Endothelial cell of umbilical vein (primary cell): ENCODE measurements around the gene TEX35. TPM values are rescaled to one million over a fixed set of nuclear protein-coding genes. Genes with fewer than 3 reads are reported as not detected.

ENCODE experiments used
- BruUV-seq: library from RNA; stranded (reverse); fragments of 400-500 nt; replicated peaks from 2 replicates; lab custom pipeline; 2021; lab: Mats Ljungman, UMichigan
- CTCF ChIA-PET: fragments of 300-600, 350-600 bp; sonication (Branson Sonifier 250); formaldehyde crosslinking; loops from one replicate; lab custom pipeline; 2021; ENCODE audit warnings: antibody characterized with exemption, inconsistent platforms; lab: Charles Lee
- POLR2A ChIA-PET: fragments of 300-600, 350-600 bp; sonication (Branson Sonifier 250); formaldehyde crosslinking; loops from one replicate; lab custom pipeline; 2021; ENCODE audit warnings: antibody characterized with exemption, inconsistent platforms; lab: Charles Lee
- DNase-seq: peaks from one replicate; pipeline ENCODE4 v3.0.0-alpha.2; 2011; ENCODE audit warnings: low read depth, low spot score
- FAIRE-seq: peaks from 2 replicates; lab custom pipeline; 2011; peaks lifted over from hg19 to GRCh38; lab: Jason Lieb, UNC
- H2AFZ ChIP-seq: 2 replicates; pipeline ENCODE4 v1.6.0; 2012; ENCODE audit warnings: low read depth, low read length, control low read depth, inconsistent platforms
- H3K27ac ChIP-seq: 2 replicates; pipeline ENCODE4 v1.5.1; 2011; ENCODE audit warnings: low read depth, mild to moderate bottlenecking, control low read depth, low read length, moderate library complexity; ENCODE audit not compliant: insufficient read depth
- H3K27me3 ChIP-seq, 2 experiments: 2 replicates each; pipeline versions ENCODE4 v1.6.0 to v1.6.1; 2011; ENCODE audit warnings: low read length in 2 of 2, mixed read lengths in 1 of 2; ENCODE audit not compliant: control insufficient read depth in 2 of 2, insufficient read depth in 2 of 2
- H3K36me3 ChIP-seq, 2 experiments: 2 replicates in 1 of 2; 3 replicates in 1 of 2; pipeline ENCODE4 v1.5.1; 2011; ENCODE audit warnings: low read length in 2 of 2, mild to moderate bottlenecking in 1 of 2, moderate library complexity in 1 of 2; ENCODE audit not compliant: control insufficient read depth in 2 of 2, insufficient read depth in 2 of 2; ENCODE audit errors: extremely low read depth in 1 of 2
- H3K4me1 ChIP-seq: 3 replicates; pipeline ENCODE4 v1.5.1; 2011; ENCODE audit warnings: mild to moderate bottlenecking, low read length; ENCODE audit not compliant: control insufficient read depth, insufficient read depth; ENCODE audit errors: extremely low read depth
- H3K4me2 ChIP-seq: 2 replicates; pipeline ENCODE4 v1.6.1; 2011; ENCODE audit warnings: low read length, control low read depth, mixed read lengths; ENCODE audit not compliant: insufficient read depth
- H3K4me3 ChIP-seq, 3 experiments: fragments of 200-600 bp in 1 of 3; sonication (generic), shearing (Covaris generic) in 1 of 3; replicated peaks in 1 of 3; 2 replicates each; pipeline ENCODE4 v1.5.1; 2011 to 2016; ENCODE audit warnings: control low read depth in 3 of 3, low read length in 3 of 3, mild to moderate bottlenecking in 2 of 3, inconsistent platforms in 1 of 3, low read depth in 1 of 3, moderate library complexity in 1 of 3; ENCODE audit not compliant: insufficient read depth in 1 of 3
- H3K79me2 ChIP-seq: 2 replicates; pipeline ENCODE4 v1.6.0; 2012; ENCODE audit warnings: low read length, inconsistent platforms; ENCODE audit not compliant: control insufficient read depth, insufficient read depth
- H3K9ac ChIP-seq: replicated peaks from 2 replicates; pipeline ENCODE3; 2011; ENCODE audit warnings: low read length, control low read depth; ENCODE audit not compliant: insufficient read depth; ENCODE audit errors: extremely low read depth
- H3K9me1 ChIP-seq: replicated peaks from 3 replicates; pipeline ENCODE4 v1.6.0; 2011; ENCODE audit warnings: mild to moderate bottlenecking, low read length; ENCODE audit not compliant: control insufficient read depth, insufficient read depth; ENCODE audit errors: extremely low read depth
- H3K9me3 ChIP-seq: replicated peaks from 2 replicates; pipeline ENCODE4 v1.5.1; 2012; ENCODE audit warnings: low read length, inconsistent platforms; ENCODE audit not compliant: control insufficient read depth, insufficient read depth
- H4K20me1 ChIP-seq: replicated peaks from 2 replicates; pipeline ENCODE3; 2011; ENCODE audit warnings: mild to moderate bottlenecking, low read length; ENCODE audit not compliant: control insufficient read depth, insufficient read depth; ENCODE audit errors: extremely low read depth
- CTCF ChIP-seq, 2 donors: IDR thresholded peaks; 1 replicate in 1 of 2; 2 replicates in 1 of 2; pipeline ENCODE4 v1.5.1; 2011; ENCODE audit warnings: low read length in 2 of 2, mild to moderate bottlenecking in 2 of 2, moderate library complexity in 2 of 2, control low read depth in 1 of 2, inconsistent platforms in 1 of 2, low read depth in 1 of 2; ENCODE audit not compliant: insufficient read depth in 1 of 2; ENCODE audit errors: extremely low read depth in 1 of 2
- EZH2 ChIP-seq: IDR thresholded peaks from 2 replicates; pipeline ENCODE4 v1.6.1; 2012; ENCODE audit warnings: borderline replicate concordance, low read depth, mild to moderate bottlenecking, moderate library complexity, low read length, inconsistent platforms; ENCODE audit not compliant: severe bottlenecking
- FOS ChIP-seq: IDR thresholded peaks from 2 replicates; pipeline ENCODE4 v1.6.1; 2011; ENCODE audit warnings: mild to moderate bottlenecking, low read length, moderate library complexity, borderline replicate concordance; ENCODE audit not compliant: insufficient read depth
- GATA2 ChIP-seq: IDR thresholded peaks from 2 replicates; pipeline ENCODE4 v1.7.0; 2011; ENCODE audit warnings: low read depth, mild to moderate bottlenecking, moderate library complexity, mixed read lengths, low read length; ENCODE audit not compliant: insufficient read length, insufficient read depth
- JUN ChIP-seq: IDR thresholded peaks from 2 replicates; pipeline ENCODE4 v1.6.1; 2011; ENCODE audit warnings: borderline replicate concordance, low read depth; ENCODE audit not compliant: insufficient read length, insufficient read depth
- MAX ChIP-seq: IDR thresholded peaks from 2 replicates; pipeline ENCODE4 v1.6.1; 2011; ENCODE audit not compliant: insufficient read depth, insufficient read length
- MYC ChIP-seq: IDR thresholded peaks from one replicate; pipeline ENCODE4 v1.6.1; 2011; ENCODE audit warnings: mild to moderate bottlenecking, low read depth, low read length
- POLR2A ChIP-seq: IDR thresholded peaks from 2 replicates; pipeline ENCODE4 v1.6.1; 2012; ENCODE audit warnings: low read depth, mild to moderate bottlenecking, control low read depth, low read length
- POLR2AphosphoS5 ChIP-seq: IDR thresholded peaks from 2 replicates; pipeline ENCODE4 v1.6.1; 2012; ENCODE audit warnings: low read depth, mild to moderate bottlenecking, control low read depth, low read length, moderate library complexity; ENCODE audit not compliant: insufficient read depth
- dilution Hi-C: fragments of 300-500 bp; cut with MboI; formaldehyde crosslinking; loops from one replicate; pipeline ENCODE4 v1.15.0; 2019; ENCODE audit warnings: low sequenced_read_pairs; ENCODE audit not compliant: extremely low pct_ligation_motif_present
- intact Hi-C: fragments of 100-400 bp; cut with micrococcal nuclease; formaldehyde crosslinking; loops from one replicate; pipeline ENCODE4 v1.10.0; 2022
- polyA plus RNA-seq, 4 experiments: library from polyadenylated mRNA; depleted of rRNA in 3 of 4; stranded (reverse) in 3 of 4; unstranded in 1 of 4; fragments of >200 nt; gene quantifications; 2 replicates each; pipeline versions ENCODE4 v1.2.1 to v1.2.3, GENCODE V29; 2011 to 2012; ENCODE audit warnings: missing spikeins in 1 of 4
- total RNA-seq: library from RNA; stranded (reverse); gene quantifications from 2 replicates; pipeline ENCODE4 v1.2.3, GENCODE V29; 2021

Gene TEX35
- total and polyA plus RNA-seq, 2 donors (not counting 3 experiments of a cell fraction or from before 2014, with no cell fraction given) = not detected

- ChIA-PET CTCF (interaction anchor here (3.8 kb wide), 1 partner anchor 10 kb away, joined by 21 read pairs; no protein-coding TSS in a partner anchor), POLR2A (no interaction called here)
- H3K9me1 ChIP-seq = no peaks in the 10 kb centered on the region
- dilution Hi-C loops (no loop called here), intact Hi-C loops (no loop called here)
- FAIRE-seq (no peak), DNase-seq (no peak)
- no peaks in the 10 kb centered on the region for H3K36me3 ChIP-seq
- no peak overlapping the region for H3K4me3 ChIP-seq
- H3K4me2 ChIP-seq = no peak overlapping the region
- TF ChIP-seq CTCF (IDR thresholded peaks at IDR 0.05; ENCODE audit: extremely low read depth in 1 of 2, insufficient read depth in 1 of 2, low read depth in 1 of 2, low read length in 2 of 2) (no peak), JUN (no peak), MAX (no peak), MYC (no peak), POLR2A (no peak), EZH2 (no peak), GATA2 (no peak), POLR2AphosphoS5 (no peak), FOS (no peak)
- BruUV-seq = no TSS peak
- H3K27ac ChIP-seq = no peak overlapping the region
- no peaks in the 10 kb centered on the region for H3K9me3 ChIP-seq
- H3K27me3 ChIP-seq = no peaks in the 10 kb centered on the region
- H4K20me1 ChIP-seq = no peaks in the 10 kb centered on the region
- H3K9ac ChIP-seq = no peak overlapping the region
- peaks cover 6% of the 10 kb centered on the region for H3K4me1 ChIP-seq
- no peaks in the 10 kb centered on the region for H3K79me2 ChIP-seq
- H2AFZ ChIP-seq = no peak overlapping the region
Observed at GRCh38 chr1:178490967-178491366, 21.9 kb upstream of the TEX35 start.
